A673 (cell line): Measurements from ENCODE around the gene MYBPHL. TPM values are rescaled to one million over a fixed set of nuclear protein-coding genes. Genes with fewer than 3 reads are reported as not detected.

Experiments used
- BruUV-seq: library from RNA; stranded (reverse); fragments of 400-500 nt; replicated peaks from 2 replicates; lab custom pipeline; 2021; lab: Mats Ljungman, UMichigan
- CTCF ChIA-PET: fragments of 300-600 bp; sonication (Branson Sonifier 250); formaldehyde crosslinking; loops from one replicate; lab custom pipeline; 2022; ENCODE audit warnings: antibody characterized with exemption; lab: Charles Lee
- POLR2A ChIA-PET: fragments of 300-600 bp; sonication (Branson Sonifier 250); formaldehyde crosslinking; loops from one replicate; lab custom pipeline; 2022; ENCODE audit warnings: antibody characterized with exemption; ENCODE audit not compliant: low non-redundant PET; lab: Charles Lee
- DNase-seq: peaks from one replicate; pipeline ENCODE4 v3.0.0-alpha.2; 2015; ENCODE audit warnings: low spot score
- H3K27ac ChIP-seq: fragments of 200-600 bp; sonication (generic); 2 replicates; pipeline ENCODE4 v1.5.1; 2016; ENCODE audit warnings: mixed run types, low read depth, mild to moderate bottlenecking, mixed read lengths, antibody characterized with exemption, low read length; ENCODE audit not compliant: poor library complexity, severe bottlenecking
- H3K27me3 ChIP-seq: fragments of 200-600 bp; sonication (generic); replicated peaks from 2 replicates; pipeline ENCODE4 v1.6.1; 2017; ENCODE audit warnings: mixed run types, low read depth, mild to moderate bottlenecking, mixed read lengths, antibody characterized with exemption, low read length; ENCODE audit not compliant: insufficient read depth, poor library complexity
- H3K36me3 ChIP-seq: fragments of 200-600 bp; sonication (generic); 2 replicates; pipeline ENCODE4 v1.6.1; 2016; ENCODE audit warnings: mixed run types, mild to moderate bottlenecking, mixed read lengths, antibody characterized with exemption, low read length; ENCODE audit not compliant: insufficient read depth, poor library complexity, severe bottlenecking
- H3K4me1 ChIP-seq: fragments of 200-600 bp; sonication (generic); 2 replicates; pipeline ENCODE4 v1.6.1; 2017; ENCODE audit warnings: mixed run types, mild to moderate bottlenecking, mixed read lengths, antibody characterized with exemption, low read length; ENCODE audit not compliant: insufficient read depth, poor library complexity, severe bottlenecking
- H3K4me3 ChIP-seq: fragments of 200-600 bp; sonication (generic); 2 replicates; pipeline ENCODE4 v1.5.1; 2016; ENCODE audit warnings: low read depth, mixed run types, mild to moderate bottlenecking, mixed read lengths, low read length; ENCODE audit not compliant: poor library complexity, severe bottlenecking
- H3K9me3 ChIP-seq: fragments of 200-600 bp; sonication (generic); 2 replicates; pipeline ENCODE4 v1.6.1; 2016; ENCODE audit warnings: mixed run types, low read depth, mild to moderate bottlenecking, mixed read lengths, antibody characterized with exemption, low read length; ENCODE audit not compliant: poor library complexity, severe bottlenecking
- CTCF ChIP-seq: fragments of 300-800, 200-600 bp; sonication (generic); conservative IDR thresholded peaks from 2 replicates; pipeline ENCODE4 v1.5.1; 2017; ENCODE audit warnings: low read depth, mild to moderate bottlenecking, antibody characterized with exemption, low read length, moderate library complexity, mixed read lengths
- EZH2 ChIP-seq: fragments of 200-600 bp; sonication (generic); IDR thresholded peaks from 2 replicates; pipeline ENCODE4 v1.6.1; 2017; ENCODE audit warnings: borderline replicate concordance, low read depth, mild to moderate bottlenecking, mixed read lengths, antibody characterized with exemption, low read length; ENCODE audit not compliant: poor library complexity, severe bottlenecking
- intact Hi-C: fragments of 100-400 bp; cut with micrococcal nuclease; formaldehyde crosslinking; loops from one replicate; pipeline ENCODE4 v1.10.0; 2022; ENCODE audit not compliant: unreplicated experiment
- total RNA-seq: library from RNA; stranded (reverse); gene quantifications from 2 replicates; pipeline ENCODE4 v1.2.3, GENCODE V29; 2021

The MYBPHL gene
- total RNA-seq, 1 experiment from 2014 or later, result not detected

- POLR2A ChIA-PET, result no interaction called here
- intact Hi-C loops, result no loop called here
- H3K9me3 ChIP-seq, result no peaks in the 10 kb centered on the region
Observed at GRCh38 chr1:109271458-109271857, 35.4 kb downstream of the MYBPHL start.

GRCh38 chr1:109270623-109271317 is 36.0 kb downstream of the MYBPHL start:
- intact Hi-C loops, result no loop called here
- ChIA-PET CTCF (no interaction called here), POLR2A (no interaction called here)
- Histone ChIP-seq H3K4me1 (no peaks in the 10 kb centered on the region), H3K27me3 (no peaks in the 10 kb centered on the region), H3K9me3 (no peaks in the 10 kb centered on the region), H3K4me3 (no peak overlapping the region), H3K36me3 (peaks cover 23% of the 10 kb centered on the region), H3K27ac (no peak overlapping the region)
- BruUV-seq, result no TSS peak
- no peak for TF ChIP-seq EZH2
- TF ChIP-seq CTCF, result no peak
- DNase-seq, result no peak

More at GRCh38 chr1:109271458-109271857, 35.4 kb downstream of the MYBPHL start:
- Histone ChIP-seq H3K36me3 (peaks cover 23% of the 10 kb centered on the region), H3K27me3 (no peaks in the 10 kb centered on the region), H3K4me1 (no peaks in the 10 kb centered on the region), H3K27ac (no peak overlapping the region), H3K4me3 (no peak overlapping the region)
- DNase-seq, result no peak
- TF ChIP-seq CTCF (no peak), EZH2 (no peak)
- CTCF ChIA-PET, result no interaction called here
- BruUV-seq, result no TSS peak

GRCh38 chr1:109269981-109270622 is 36.7 kb downstream of the MYBPHL start:
- intact Hi-C loops, result no loop called here
- Histone ChIP-seq H3K27me3 (no peaks in the 10 kb centered on the region), H3K27ac (no peak overlapping the region), H3K4me1 (no peaks in the 10 kb centered on the region), H3K9me3 (no peaks in the 10 kb centered on the region), H3K4me3 (no peak overlapping the region), H3K36me3 (peaks cover 23% of the 10 kb centered on the region)
- no peak for DNase-seq
- no peak for TF ChIP-seq EZH2
- no peak for TF ChIP-seq CTCF
- ChIA-PET POLR2A (no interaction called here), CTCF (no interaction called here)
- BruUV-seq, result no TSS peak
